GM03348 (cell line): ENCODE results near the gene PITPNC1.
"Not testable (repeated sequence)": the region's sequence is repeated elsewhere in the genome, so short reads cannot be mapped to it uniquely, and the experiment has no call there.

ENCODE experiments used
- DNase-seq: peaks from one replicate; pipeline ENCODE4 v3.0.0; 2012; ENCODE audit warnings: low spot score

Gene PITPNC1

GRCh38 chr17:67624886-67625656, 248.0 kb downstream of the PITPNC1 start:
- no peak for DNase-seq

- DNase-seq = no peak
Observed at GRCh38 chr17:67625971-67626370, 248.9 kb downstream of the PITPNC1 start.

GRCh38 chr17:67628580-67629013, 251.5 kb downstream of the PITPNC1 start:
- no peak for DNase-seq

- DNase-seq = peak; percentile 83
Observed at GRCh38 chr17:67629971-67630320, 252.9 kb downstream of the PITPNC1 start.

GRCh38 chr17:67630836-67631235, 253.8 kb downstream of the PITPNC1 start:
- DNase-seq = not testable (repeated sequence)

GRCh38 chr17:67632141-67632540, 255.1 kb downstream of the PITPNC1 start:
- DNase-seq = no peak

GRCh38 chr17:67633751-67634211, 256.7 kb downstream of the PITPNC1 start:
- DNase-seq = no peak

- no peak for DNase-seq
Observed at GRCh38 chr17:67635681-67636080, 258.6 kb downstream of the PITPNC1 start.

- no peak for DNase-seq
Observed at GRCh38 chr17:67636312-67636711, 259.2 kb downstream of the PITPNC1 start.

- no peak for DNase-seq
Observed at GRCh38 chr17:67636834-67637520, 259.9 kb downstream of the PITPNC1 start.

GRCh38 chr17:67637901-67638641, 261.0 kb downstream of the PITPNC1 start:
- no peak for DNase-seq

GRCh38 chr17:67638871-67639270, 261.8 kb downstream of the PITPNC1 start:
- DNase-seq = no peak

- no peak for DNase-seq
Observed at GRCh38 chr17:67639555-67639954, 262.5 kb downstream of the PITPNC1 start.

GRCh38 chr17:67639979-67640378, 262.9 kb downstream of the PITPNC1 start:
- no peak for DNase-seq

- no peak for DNase-seq
Observed at GRCh38 chr17:67642488-67642887, 265.4 kb downstream of the PITPNC1 start.

GRCh38 chr17:67644061-67644460, 267.0 kb downstream of the PITPNC1 start:
- DNase-seq = no peak

- DNase-seq = not testable (repeated sequence)
Observed at GRCh38 chr17:67645195-67645594, 268.1 kb downstream of the PITPNC1 start.

GRCh38 chr17:67646472-67646871, 269.4 kb downstream of the PITPNC1 start:
- no peak for DNase-seq

GRCh38 chr17:67647482-67647881, 270.4 kb downstream of the PITPNC1 start:
- DNase-seq = no peak

GRCh38 chr17:67648032-67648905, 271.2 kb downstream of the PITPNC1 start:
- no peak for DNase-seq

GRCh38 chr17:67648906-67649295, 271.8 kb downstream of the PITPNC1 start:
- not testable (repeated sequence) for DNase-seq

- DNase-seq = no peak
Observed at GRCh38 chr17:67649891-67650290, 272.8 kb downstream of the PITPNC1 start.
